SIG-M5 (cell line): ENCODE data around the gene FOXL2.

Source experiments
- DNase-seq: peaks from one replicate; lab custom pipeline; 2025; lab: John Stamatoyannopoulos, UW

The FOXL2 gene

DNA sequence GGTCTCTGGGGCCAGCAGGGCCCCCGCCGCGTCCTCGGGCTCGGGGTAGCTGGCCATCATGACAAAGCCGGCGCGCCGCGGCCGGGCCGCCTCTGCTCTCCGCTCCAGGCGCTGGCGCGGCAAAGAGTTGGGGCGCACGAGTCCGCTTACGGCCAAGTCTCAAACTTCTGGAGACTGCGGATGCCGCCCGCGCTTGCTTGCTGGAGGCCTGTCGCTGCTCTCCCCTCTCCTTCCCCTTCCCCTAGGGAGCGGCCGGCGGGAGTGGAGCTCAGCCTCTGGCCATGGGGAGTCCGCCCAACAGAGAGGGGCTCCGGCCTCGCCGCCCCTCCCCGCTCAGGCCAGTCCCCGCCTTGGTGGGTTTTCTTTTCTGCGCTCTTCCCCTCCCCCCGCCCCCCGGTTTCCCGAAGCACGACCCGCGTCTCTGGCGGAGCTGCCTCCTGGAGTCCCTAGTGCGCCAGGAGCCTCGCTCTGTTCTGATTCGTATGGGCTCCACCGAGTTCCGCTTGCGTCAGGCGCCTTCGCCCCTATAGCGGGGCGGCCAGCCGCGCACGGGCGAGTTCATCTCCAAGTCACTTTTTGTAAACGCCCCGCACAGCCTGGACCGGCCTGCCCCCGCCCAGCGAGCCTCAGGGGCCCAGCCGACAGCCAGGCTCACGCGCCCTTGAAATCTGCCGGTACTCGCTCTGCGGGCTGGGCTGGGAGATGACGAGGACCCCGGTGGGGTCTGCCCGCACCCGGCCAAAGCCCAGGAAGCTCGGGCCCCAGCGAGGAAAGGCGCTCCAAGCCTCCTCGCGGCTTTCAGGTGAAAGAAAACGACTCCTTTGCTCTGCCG lies at the start of gene FOXL2, which contains the start of gene FOXL2NB:
FOXL2 (minus strand) TSS at position 475 of the 832 bp plus-strand sequence; CDS start at position 60, 415 bp downstream.
FOXL2NB (plus strand) TSS at position 555 of the 832 bp plus-strand sequence; CDS start at position 703, 148 bp downstream.
- no peak for DNase-seq

DNA sequence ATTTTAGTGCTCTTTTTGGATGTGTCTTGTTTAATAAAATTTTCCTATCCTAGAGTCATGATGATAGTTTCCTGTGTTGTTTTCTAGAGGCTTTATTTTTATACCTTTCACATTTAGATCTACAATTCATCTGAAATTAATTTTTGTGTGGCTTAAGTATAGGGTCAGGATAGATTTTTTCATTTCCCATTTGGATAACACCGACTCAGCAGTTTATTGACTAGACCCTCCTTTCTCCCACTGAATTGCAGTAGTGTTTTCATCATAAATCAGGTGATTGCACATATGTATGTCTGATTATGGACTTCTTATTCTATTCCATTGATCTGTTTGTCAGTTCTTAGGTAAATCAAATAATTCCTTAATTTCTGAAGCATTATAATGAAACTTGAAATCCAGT lies 48.8 kb upstream of the FOXL2 start:
- no peak for DNase-seq

DNA sequence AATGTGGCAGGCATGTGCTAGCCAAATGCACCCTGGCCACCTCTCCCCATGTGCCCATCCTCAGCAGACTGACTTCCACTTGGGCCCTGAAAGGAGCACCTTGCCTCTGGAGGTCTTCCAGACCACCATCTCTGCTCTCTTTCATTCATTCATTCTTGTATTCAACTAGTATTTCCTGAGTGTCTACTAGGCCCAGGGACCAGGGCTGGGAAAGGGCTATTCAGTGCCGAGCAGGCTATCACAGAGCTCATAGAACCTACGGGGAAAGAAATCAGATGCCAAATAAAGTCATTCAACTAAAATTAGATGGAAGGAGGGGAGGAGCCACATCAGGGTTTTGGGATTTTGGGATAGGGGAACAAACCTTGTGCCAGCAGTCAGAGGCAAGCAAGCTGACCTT lies 40.2 kb upstream of the FOXL2 start:
- DNase-seq = no peak

DNA sequence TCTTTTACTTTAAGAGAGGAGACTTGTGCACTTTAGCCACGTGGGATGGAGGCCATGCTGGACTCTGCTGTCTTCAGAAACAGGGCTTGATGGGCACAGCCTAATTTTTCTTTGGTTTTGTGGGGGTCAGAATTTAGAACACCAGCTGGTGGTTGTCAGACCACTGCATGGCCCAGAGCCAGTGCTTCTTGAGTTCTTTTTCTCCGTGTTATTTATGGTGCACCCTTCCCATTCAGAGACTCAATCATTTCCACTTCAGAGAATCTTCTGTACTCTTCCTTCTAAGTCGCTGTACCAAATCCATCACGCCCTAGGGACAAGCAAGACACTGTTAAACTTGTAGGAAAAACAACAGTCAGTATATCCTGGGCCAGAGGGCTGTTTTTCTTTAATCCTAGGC lies 39.0 kb upstream of the FOXL2 start:
- no peak for DNase-seq

DNA sequence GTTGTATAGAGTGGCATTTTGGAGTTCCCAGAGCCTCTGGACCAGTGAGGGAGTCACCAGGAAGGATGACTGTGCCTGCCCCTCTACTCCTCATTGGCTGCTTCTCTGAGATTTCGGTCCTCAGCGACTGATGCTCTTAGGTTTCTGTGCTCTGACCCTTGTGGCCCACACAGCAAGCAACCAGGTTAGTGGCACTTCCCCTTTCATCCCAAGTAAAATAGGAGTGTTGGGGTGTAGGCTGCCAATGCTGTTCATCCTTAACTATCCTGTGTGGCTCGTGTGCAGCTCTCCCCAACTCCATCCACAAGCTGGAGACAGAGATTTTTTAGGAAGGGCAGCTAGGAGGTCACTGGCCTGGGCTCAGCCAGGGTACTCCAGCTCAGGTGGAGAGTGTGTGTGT lies 37.9 kb upstream of the FOXL2 start:
- no peak for DNase-seq

DNA sequence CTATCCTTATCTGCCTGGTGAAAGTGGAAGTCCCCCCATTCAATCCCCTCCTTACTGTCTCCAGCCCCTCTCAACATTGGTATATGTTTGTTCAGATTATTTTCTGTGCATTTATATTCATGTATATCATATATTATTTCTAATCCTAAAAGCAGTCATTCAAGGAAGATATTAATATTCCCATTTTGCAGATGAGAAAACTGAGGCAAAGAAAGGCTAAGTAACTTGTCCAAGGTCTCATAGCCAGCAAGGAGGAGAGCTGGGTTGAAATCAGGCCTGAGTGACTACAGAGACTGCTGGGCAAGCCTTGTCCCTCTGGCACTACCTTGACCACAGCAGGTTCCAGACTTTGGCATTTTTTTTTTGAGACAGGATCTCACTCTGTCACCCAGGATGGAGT lies 29.1 kb upstream of the FOXL2 start:
- no peak for DNase-seq

DNA sequence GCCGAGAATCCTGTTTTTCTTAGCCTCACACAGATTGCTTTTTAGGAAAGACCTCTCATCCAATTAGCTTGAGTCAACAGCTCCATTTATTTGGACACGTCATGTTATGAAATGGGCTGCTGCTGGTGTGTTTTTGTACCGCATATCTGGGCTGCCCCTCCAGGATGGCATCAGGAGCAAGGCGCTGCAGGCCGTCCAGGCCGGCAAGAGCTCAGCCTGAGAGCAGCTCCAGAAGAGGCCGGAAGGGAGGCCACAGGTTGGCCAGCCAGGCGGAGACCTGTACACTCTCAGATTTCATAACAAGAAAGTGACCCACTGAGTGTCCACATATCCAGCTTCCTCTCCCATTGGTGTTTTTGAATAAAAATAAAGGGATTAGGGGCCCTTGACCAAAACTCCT lies 28.4 kb upstream of the FOXL2 start:
- no peak for DNase-seq

DNA sequence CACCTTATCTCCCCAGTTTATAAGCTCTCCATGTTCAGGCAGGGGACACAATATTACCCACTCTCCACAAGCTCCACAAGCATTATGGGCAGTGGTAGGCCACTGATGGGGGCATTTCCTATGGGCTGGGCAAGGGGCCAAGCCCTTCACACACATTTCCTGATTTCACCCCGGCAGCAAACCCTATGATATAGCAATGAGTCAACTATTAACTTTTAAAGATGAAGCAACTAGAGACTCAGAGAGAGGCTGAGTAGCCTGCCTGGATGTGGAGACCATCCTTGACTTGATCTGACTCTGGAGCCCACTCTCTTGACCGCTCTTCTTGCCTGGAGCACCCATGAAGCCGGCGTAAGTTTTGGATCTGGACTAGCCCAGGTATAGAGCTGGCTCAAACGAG lies 27.5 kb upstream of the FOXL2 start:
- no peak for DNase-seq

DNA sequence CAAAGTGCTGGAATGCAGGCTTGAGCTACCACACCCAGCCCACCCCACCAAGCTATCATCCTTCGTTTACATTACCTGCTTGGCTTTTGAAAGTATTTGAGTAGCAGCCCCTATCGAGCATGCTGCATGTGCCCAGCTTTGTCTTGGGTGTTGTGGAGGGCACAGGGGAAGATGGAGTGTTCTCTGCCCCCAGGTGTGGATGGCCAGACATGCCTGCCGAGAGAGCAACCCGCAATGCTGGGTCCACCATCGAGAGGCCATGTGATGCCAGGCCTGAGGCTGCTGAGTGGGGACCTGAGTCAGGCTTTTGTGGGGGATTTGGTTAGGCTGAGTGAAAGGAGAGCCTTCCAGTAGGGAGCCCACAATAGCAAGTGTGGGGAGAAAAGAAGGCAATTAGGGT lies 26.0 kb upstream of the FOXL2 start:
- DNase-seq = no peak

DNA sequence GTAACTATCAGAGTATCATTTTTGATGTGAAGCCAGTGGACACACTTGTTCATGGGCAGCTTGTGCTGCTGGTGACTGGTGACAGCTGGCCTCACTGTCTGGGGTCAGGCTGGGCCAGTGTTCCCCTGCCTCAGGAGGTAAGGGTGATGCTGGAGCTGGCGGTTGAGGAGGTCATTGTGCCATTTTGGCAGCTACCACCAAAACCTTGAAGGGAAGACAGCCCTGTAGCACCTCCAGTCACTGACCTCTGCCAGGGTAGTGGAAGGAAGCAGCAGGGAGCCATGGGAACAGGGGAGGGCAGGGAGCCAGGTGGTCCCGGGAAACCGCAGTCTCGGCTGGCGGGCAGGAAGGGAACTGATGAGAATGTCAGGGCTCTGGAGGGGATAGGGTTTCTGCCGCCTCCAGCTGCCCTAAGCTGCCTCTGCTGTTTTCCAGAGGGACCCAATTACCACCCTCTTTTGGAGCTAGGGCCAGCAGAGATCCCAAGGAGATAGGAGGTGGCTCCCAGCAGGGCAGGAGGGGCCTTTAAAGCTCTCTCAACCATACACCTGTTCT lies 24.9 kb upstream of the FOXL2 start:
- no peak for DNase-seq

DNA sequence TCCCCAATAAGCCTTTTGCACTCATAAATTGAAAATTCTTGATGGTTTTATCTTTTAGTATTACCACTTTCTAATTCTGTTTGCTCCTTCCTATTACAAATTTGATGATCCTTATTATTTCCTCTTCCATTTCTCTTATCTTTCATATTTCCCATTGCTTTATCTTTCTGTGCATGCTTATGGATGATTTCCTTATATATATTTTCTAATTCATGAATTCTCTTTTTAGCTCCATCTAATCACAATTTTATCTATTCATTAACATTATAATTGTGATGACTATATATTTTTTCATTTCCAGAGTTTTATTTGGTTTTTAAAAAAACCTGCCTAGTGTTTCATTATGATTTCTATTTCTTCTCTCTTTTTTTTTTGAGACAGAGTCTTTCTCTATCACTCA lies 18.0 kb upstream of the FOXL2 start:
- DNase-seq = no peak

DNA sequence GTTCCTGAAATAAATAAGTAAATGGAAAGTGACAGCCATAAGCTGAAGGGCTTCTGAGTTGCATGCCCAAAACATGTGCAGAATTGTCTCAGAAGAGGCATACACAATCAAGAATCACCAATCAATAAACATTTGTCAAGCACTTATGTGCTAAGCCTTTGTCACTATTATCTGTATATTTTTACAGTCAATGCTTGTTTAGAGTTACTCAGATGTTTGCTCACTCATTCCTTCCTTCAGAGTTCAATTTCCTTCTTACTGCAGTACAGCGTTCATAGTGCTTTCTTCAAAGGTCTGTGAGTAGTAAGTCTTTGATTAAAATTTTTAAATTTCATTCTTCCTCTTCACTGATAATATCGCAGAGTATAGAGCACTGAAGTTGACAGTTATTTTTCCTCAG lies 17.3 kb upstream of the FOXL2 start:
- no peak for DNase-seq

DNA sequence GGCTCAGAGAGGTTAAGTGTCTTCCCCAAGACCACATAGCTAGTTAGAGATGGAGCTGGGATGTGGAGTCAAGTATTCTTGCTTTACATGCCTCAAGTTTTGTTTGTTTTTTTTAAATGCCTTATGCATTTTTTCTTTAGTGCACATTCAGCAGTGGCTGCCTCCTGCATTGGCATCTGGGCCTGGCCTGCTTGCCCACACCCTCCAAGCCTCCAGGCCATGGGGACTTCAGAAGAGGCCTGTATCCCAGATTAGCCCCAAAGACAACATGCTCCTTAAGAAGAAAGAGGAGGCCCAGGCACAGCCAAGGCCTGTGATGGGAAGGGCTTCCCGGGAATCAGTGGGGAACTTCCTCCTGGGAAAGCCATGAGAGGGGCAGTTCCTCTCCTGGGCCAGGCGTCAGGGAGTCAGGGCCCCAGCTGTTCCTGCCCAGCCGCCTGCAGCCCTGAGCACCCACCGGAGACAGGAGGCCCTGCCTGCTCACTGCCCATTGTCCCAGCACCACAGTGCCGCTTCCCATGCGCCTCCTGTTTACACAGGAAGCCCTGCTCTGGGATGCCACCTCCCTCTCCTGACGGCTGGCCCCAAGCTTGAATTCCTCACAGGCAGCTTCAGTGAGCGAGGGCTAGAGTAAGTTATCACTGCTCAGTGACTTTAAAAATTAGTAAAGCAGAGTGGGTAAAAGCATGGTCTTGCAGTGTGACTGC lies 16.1 kb upstream of the FOXL2 start:
- no peak for DNase-seq

DNA sequence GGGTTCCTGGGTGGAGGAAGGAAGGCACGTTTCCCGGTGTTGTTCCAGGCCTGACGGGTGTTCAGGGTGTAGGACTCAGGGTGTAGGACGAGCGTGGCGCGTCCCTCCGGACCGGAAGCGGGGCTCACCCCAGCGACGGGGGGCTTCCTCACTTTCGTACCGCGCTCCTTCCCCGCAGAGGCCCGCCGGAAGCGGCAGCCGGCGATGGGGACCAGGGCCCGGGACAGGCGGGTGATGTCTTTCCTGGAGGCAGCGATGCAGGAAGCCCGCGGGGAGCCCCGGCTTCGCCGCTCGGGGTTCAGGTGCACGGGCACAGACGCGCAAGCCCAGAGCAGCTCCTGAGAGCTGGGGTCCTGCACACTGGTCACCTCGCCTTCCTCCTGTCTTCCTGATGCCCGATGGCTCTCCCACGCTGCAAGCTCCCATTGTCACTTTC lies 13.5 kb upstream of the FOXL2 start:
- DNase-seq = no peak

DNA sequence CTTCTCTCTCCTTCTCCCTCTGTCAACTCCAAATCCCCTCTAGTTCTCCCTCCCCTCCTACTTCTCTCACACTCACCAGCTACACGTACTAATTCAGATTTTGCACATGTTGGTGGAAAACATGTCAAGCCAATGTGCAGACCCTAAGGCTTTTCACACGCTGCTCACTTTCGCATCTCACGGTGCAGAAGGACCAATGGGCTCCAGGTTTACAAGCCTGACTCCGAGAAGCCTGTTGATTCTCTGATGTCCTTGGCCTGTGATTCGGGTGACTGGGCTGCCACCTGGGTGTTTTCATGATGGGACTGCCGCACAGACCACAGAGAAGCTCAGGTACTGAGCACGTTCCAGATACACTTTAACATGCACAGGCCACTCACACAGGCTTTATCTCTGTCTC lies 3.8 kb upstream of the FOXL2 start:
- no peak for DNase-seq

DNA sequence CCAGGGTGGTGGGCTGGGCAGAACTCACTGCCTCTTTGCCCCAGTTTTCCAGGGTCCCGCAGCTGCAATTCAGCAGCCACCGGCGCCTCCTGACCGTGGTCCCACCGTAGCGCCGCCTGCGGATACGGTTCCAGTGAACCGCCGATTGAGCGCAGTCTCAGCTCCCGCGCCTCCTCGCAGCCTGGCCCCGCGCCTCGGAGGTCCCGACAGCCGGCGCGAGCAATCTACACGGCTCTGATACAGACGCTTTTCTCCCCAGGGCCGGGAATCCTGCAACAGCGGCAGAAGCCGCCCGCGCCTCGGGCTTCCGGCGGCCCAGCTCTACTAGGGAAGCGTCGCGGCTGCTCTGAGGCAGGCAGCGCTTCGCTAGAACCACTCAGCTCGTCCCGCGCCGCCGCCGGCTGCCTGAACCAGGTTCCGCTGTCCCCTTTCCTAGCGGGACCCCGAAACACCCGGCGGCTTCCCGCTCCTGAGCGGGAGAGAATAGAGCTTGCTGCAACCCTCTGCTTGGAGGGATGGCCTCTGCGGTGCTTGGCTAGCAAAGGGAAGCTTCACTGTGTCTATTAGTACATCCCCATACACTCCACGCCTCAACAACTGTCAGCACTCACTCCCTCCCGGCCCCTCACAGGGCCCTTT lies 3.2 kb upstream of the FOXL2 start:
- DNase-seq = no peak

DNA sequence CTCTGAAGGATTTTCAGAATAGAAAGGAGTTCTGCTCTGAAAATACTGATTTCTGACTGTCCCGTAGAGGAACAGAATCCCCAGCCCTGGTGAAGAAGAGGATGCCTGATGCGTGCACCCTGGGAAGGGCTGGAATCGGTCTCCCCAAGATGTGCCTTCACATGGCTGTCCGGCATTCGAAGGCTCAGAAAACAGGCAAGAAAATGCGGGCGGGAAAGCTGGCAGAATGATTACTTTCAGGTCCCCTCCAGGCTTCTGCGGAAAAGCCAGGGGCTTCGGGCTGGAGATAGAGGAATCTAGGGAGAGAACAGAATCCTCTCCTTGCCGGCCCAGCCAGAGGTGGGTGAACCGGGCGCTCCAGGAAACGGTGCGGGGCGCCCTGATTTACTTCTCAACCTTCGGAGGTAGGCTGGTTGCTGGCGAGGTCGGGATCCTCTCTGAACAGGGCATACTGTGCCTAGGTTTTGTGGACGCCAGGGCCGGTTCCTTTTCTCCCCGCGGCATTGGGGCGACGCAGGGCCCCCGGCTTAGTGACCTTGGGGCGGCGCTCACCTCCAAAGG lies 2.6 kb upstream of the FOXL2 start:
- no peak for DNase-seq

DNA sequence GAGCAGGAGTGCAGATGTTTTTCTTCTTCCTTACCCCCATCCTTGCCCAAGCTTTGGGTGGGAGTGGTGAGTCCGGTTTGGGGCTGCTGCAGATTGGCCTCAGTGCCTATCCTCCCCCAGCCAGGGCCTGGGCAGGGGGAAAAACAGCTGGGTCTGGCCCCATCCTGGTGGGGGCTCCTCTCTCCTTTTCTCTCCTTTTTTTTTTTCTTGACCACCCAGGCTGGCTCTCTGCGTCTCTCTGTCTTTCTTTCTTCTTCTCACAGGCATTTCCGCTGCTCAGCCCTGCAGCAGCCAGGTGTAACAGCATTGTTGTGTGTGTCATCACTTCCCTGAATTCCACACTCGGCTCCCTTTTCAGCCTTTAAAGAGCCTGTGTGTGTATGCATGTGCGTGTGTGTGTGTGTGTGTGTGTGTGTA lies 2.1 kb upstream of the FOXL2 start:
- no peak for DNase-seq

DNA sequence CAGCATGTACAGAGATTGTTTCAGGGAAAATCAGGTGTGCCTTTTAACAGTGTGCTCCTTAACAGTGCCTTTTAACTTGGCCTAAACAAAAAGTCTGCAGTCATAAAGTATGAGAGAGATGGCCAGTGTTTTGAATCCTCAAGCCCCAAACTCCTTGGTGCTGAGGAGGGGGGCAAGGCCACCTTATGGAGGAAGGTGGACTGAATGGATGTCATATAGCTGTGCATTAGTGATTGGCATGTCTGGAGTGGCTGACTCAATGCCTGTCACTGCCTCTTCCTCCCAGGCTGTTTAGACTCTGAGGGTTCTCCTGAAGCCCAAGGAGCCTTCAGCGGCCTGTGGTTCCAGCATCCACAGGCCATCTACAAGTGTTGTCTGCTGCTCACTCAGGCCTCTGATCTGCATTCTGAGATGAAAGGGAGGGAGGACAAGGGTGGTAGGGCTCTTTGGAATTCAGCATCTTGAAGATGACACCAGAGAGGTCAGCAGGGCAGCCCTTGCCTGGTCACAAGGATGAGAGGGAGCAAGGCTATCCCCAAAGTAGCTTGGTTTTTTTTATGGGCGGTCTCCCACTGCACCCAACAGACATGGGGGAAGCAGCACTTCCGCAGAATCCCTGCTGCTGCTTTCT lies 1.5 kb upstream of the FOXL2 start:
- no peak for DNase-seq

DNA sequence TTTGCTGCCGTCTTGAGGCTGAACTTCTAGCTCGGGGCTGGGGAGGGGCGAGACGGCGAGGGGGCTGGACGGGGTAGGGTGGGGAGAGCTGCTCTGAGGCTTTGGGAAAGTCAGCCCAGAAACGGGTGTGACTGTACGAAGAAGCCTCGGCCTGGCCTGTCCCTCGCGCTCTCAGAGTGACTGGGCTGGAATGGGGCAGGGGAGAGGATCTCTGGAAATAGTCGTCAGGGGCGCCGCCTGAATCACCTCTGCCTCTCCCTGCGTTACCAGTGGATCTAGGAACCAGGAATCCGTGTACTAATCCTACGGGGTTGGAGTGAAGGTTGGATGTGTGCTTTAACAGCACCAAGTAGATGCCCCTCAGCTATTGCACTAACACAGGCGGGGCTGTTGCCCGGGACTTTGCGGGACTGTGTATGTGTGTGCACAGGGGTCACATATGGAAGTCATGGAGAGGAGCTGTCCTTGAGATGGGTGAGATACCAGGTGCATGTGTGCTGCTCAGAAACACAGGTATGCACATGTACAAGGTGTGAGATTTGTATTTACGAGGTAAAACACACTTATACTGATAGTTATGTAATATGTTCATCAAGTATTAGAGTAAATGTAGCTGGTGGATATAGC lies 671 bp upstream of the FOXL2 start:
- DNase-seq = no peak
